T-helper 2 cell (primary cell): ENCODE results near the gene EPHA1.
"Not testable (repeated sequence)": the region's sequence is repeated elsewhere in the genome, so short reads cannot be mapped to it uniquely, and the experiment has no call there.

Experiments used
- DNase-seq, 5 experiments: peaks; one replicate each; pipeline versions ENCODE4 v3.0.0 to v3.0.0-alpha.2; 2012 to 2022

The EPHA1 gene

GRCh38 chr7:143401265-143401664, 7.4 kb downstream of the EPHA1 start:
- no peak for DNase-seq

- DNase-seq: no peak
These were observed 9.0 kb downstream of the EPHA1 start for GRCh38 chr7:143399642-143400041.

GRCh38 chr7:143399151-143399550, 9.5 kb downstream of the EPHA1 start:
- no peak for DNase-seq

- no peak for DNase-seq
These were observed 10.0 kb downstream of the EPHA1 start for GRCh38 chr7:143398616-143399015.

- DNase-seq: no peak
These were observed 10.7 kb downstream of the EPHA1 start for GRCh38 chr7:143397710-143398530.

GRCh38 chr7:143396625-143397556, 11.8 kb downstream of the EPHA1 start:
- DNase-seq: no peak

- no peak for DNase-seq
These were observed 12.5 kb downstream of the EPHA1 start for GRCh38 chr7:143396182-143396581.

GRCh38 chr7:143395187-143396149, 13.2 kb downstream of the EPHA1 start:
- no peak for DNase-seq

GRCh38 chr7:143394777-143395176, 13.9 kb downstream of the EPHA1 start:
- no peak for DNase-seq

- DNase-seq: no peak
These were observed 14.6 kb downstream of the EPHA1 start for GRCh38 chr7:143394068-143394467.

- DNase-seq: no peak
These were observed 15.2 kb downstream of the EPHA1 start for GRCh38 chr7:143393267-143394041.

- no peak for DNase-seq
These were observed 15.8 kb downstream of the EPHA1 start for GRCh38 chr7:143392875-143393266.

GRCh38 chr7:143392427-143392826, 16.2 kb downstream of the EPHA1 start:
- DNase-seq: not testable (repeated sequence)

- DNase-seq: no peak
These were observed 16.9 kb downstream of the EPHA1 start for GRCh38 chr7:143391462-143392404.

- DNase-seq: no peak
These were observed 17.8 kb downstream of the EPHA1 start for GRCh38 chr7:143390773-143391317.

GRCh38 chr7:143390104-143390772, 18.4 kb downstream of the EPHA1 start:
- no peak for DNase-seq

- DNase-seq: no peak
These were observed 19.1 kb downstream of the EPHA1 start for GRCh38 chr7:143389316-143390103.

GRCh38 chr7:143388491-143389101, 20.1 kb downstream of the EPHA1 start:
- no peak for DNase-seq
